HCT116 (cell line): ENCODE results near the gene CCDC92. TPM values are rescaled to one million over a fixed set of nuclear protein-coding genes. Genes with fewer than 3 reads are reported as not detected.

Experiments used
- ATAC-seq: fragments of 200-7000 bp; cut with Tn5 transposase; 2 replicates; pipeline ENCODE4 v1.9.1; 2020; ENCODE audit warnings: mild to moderate bottlenecking, moderate library complexity
- BruUV-seq: library from RNA; stranded (reverse); fragments of 400-500 nt; replicated peaks from 2 replicates; lab custom pipeline; 2021; lab: Mats Ljungman, UMichigan
- CTCF ChIA-PET: fragments of 300-600 bp; sonication (Branson Sonifier 250); formaldehyde crosslinking; loops from one replicate; lab custom pipeline; 2021; ENCODE audit warnings: antibody characterized with exemption; lab: Charles Lee
- POLR2A ChIA-PET: fragments of 300-600, 350-600 bp; sonication (Branson Sonifier 250); formaldehyde crosslinking; loops from one replicate; lab custom pipeline; 2021; ENCODE audit warnings: antibody characterized with exemption; lab: Charles Lee
- RAD21 ChIA-PET, 2 experiments: fragments of 300-600 bp; sonication (Branson Sonifier 250); formaldehyde crosslinking; loops; one replicate each; lab custom pipeline; 2023; ENCODE audit warnings: low total read pairs in 2 of 2; ENCODE audit not compliant: uncharacterized antibody in 2 of 2, unreplicated experiment in 2 of 2, low non-redundant PET in 1 of 2; lab: Charles Lee
- DNase-seq: peaks from one replicate; pipeline ENCODE4 v3.0.0-alpha.2; 2010; ENCODE audit warnings: low read depth, low spot score
- H2AFZ ChIP-seq: fragments of 200-600 bp; shearing (Covaris generic), sonication (generic); 2 replicates; pipeline ENCODE4 v1.6.1; 2017; ENCODE audit warnings: low read depth, mixed run types, mixed read lengths, antibody characterized with exemption, low read length; ENCODE audit not compliant: poor library complexity, severe bottlenecking
- H3K27ac ChIP-seq: 2 replicates; pipeline ENCODE4 v1.5.1; 2012; ENCODE audit warnings: low read depth, low read length
- H3K27me3 ChIP-seq: fragments of 200-600 bp; sonication (generic); 2 replicates; pipeline ENCODE4 v1.6.1; 2016; ENCODE audit warnings: mixed run types, low read length, mixed read lengths; ENCODE audit not compliant: insufficient read depth
- H3K36me3 ChIP-seq, 2 experiments: fragments of 200-500 bp in 1 of 2; fragments of 200-600 bp in 1 of 2; sonication (Bioruptor generic) in 1 of 2; sonication (generic) in 1 of 2; 2 replicates each; pipeline versions ENCODE4 v1.5.1 to v1.6.1; 2014 to 2016; ENCODE audit warnings: low read length in 2 of 2, inconsistent platforms in 1 of 2, mixed read lengths in 1 of 2, mixed run types in 1 of 2; ENCODE audit not compliant: insufficient read depth in 2 of 2, control insufficient read depth in 1 of 2
- H3K4me1 ChIP-seq, 2 experiments: fragments of 200-600 bp in 1 of 2; sonication (generic) in 1 of 2; 2 replicates each; pipeline versions ENCODE4 v1.5.1 to v1.6.1; 2012 to 2017; ENCODE audit warnings: low read length in 2 of 2, inconsistent platforms in 1 of 2, mild to moderate bottlenecking in 1 of 2, mixed read lengths in 1 of 2, mixed run types in 1 of 2, moderate library complexity in 1 of 2; ENCODE audit not compliant: insufficient read depth in 2 of 2, control insufficient read depth in 1 of 2
- H3K4me2 ChIP-seq: fragments of 200-600 bp; sonication (generic); 2 replicates; pipeline ENCODE4 v1.6.1; 2017; ENCODE audit warnings: mixed run types, low read length, mixed read lengths
- H3K4me3 ChIP-seq, 2 experiments: fragments of 200-600 bp in 1 of 2; sonication (generic) in 1 of 2; replicated peaks in 1 of 2; 2 replicates each; pipeline ENCODE4 v1.5.1; 2011 to 2016; ENCODE audit warnings: low read length in 2 of 2, control low read depth in 1 of 2, low read depth in 1 of 2, mild to moderate bottlenecking in 1 of 2, mixed read lengths in 1 of 2, mixed run types in 1 of 2
- H3K79me2 ChIP-seq: fragments of 200-600 bp; sonication (generic); 2 replicates; pipeline ENCODE4 v1.6.1; 2017; ENCODE audit warnings: mild to moderate bottlenecking, mixed run types, low read length, moderate library complexity, mixed read lengths; ENCODE audit not compliant: insufficient read depth
- H3K9ac ChIP-seq: fragments of 200-600 bp; sonication (generic); 2 replicates; pipeline ENCODE4 v1.6.1; 2016; ENCODE audit warnings: low read length, mixed read lengths
- H3K9me2 ChIP-seq: fragments of 200-600 bp; sonication (generic), shearing (Covaris generic); 2 replicates; pipeline ENCODE4 v1.6.1; 2017; ENCODE audit warnings: mixed run types, mild to moderate bottlenecking, moderate library complexity; ENCODE audit not compliant: insufficient read depth
- H3K9me3 ChIP-seq, 2 experiments: fragments of 200-500 bp in 1 of 2; fragments of 200-600 bp in 1 of 2; sonication (Bioruptor generic) in 1 of 2; sonication (generic) in 1 of 2; 2 replicates each; pipeline ENCODE4 v1.6.1; 2014 to 2017; ENCODE audit warnings: low read length in 2 of 2, mixed read lengths in 2 of 2, inconsistent platforms in 1 of 2, low read depth in 1 of 2, mild to moderate bottlenecking in 1 of 2, mixed run types in 1 of 2, moderate library complexity in 1 of 2; ENCODE audit not compliant: control insufficient read depth in 1 of 2, insufficient read depth in 1 of 2
- H4K20me1 ChIP-seq: fragments of 200-600 bp; sonication (generic), shearing (Covaris generic); 2 replicates; pipeline ENCODE4 v1.6.1; 2017; ENCODE audit warnings: mixed run types, mild to moderate bottlenecking, moderate library complexity; ENCODE audit not compliant: insufficient read depth
- ATF3 ChIP-seq: IDR thresholded peaks from 2 replicates; pipeline ENCODE4 v1.6.1; 2012
- CBX3 ChIP-seq: IDR thresholded peaks from 2 replicates; pipeline ENCODE4 v1.6.1; 2012; ENCODE audit warnings: low read depth
- CEBPB ChIP-seq: IDR thresholded peaks from 2 replicates; pipeline ENCODE4 v1.6.1; 2012; ENCODE audit warnings: low read depth
- CTCF ChIP-seq, 3 experiments: fragments of 200-600 bp in 1 of 3; sonication (generic) in 1 of 3; IDR thresholded peaks in 2 of 3; conservative IDR thresholded peaks in 1 of 3; 2 replicates each; pipeline ENCODE4 v1.5.1; 2012 to 2017; ENCODE audit warnings: low read depth in 2 of 3, low read length in 2 of 3, antibody characterized with exemption in 1 of 3, borderline replicate concordance in 1 of 3, control low read depth in 1 of 3, mild to moderate bottlenecking in 1 of 3, mixed read lengths in 1 of 3, mixed run types in 1 of 3, moderate library complexity in 1 of 3; ENCODE audit not compliant: insufficient read depth in 1 of 3
- EGR1 ChIP-seq: IDR thresholded peaks from 2 replicates; pipeline ENCODE4 v1.6.1; 2012; ENCODE audit warnings: low read depth
- ELF1 ChIP-seq: IDR thresholded peaks from 2 replicates; pipeline ENCODE4 v1.6.1; 2012; ENCODE audit warnings: low read depth, borderline replicate concordance
- EZH2 ChIP-seq: fragments of 200-600 bp; sonication (generic); IDR thresholded peaks from 2 replicates; pipeline ENCODE4 v1.6.1; 2017; ENCODE audit warnings: antibody characterized with exemption, mixed run types
- EZH2phosphoT487 ChIP-seq: fragments of 200-600 bp; IDR thresholded peaks from 2 replicates; pipeline ENCODE4 v1.6.1; 2018; ENCODE audit warnings: antibody characterized with exemption, borderline replicate concordance
- FOSL1 ChIP-seq: IDR thresholded peaks from 2 replicates; pipeline ENCODE4 v1.6.1; 2012; ENCODE audit warnings: low read depth
- JUND ChIP-seq: IDR thresholded peaks from 2 replicates; pipeline ENCODE4 v1.6.1; 2012
- MAX ChIP-seq: IDR thresholded peaks from 2 replicates; pipeline ENCODE4 v1.6.1; 2012
- POLR2A ChIP-seq: IDR thresholded peaks from 2 replicates; pipeline ENCODE4 v1.7.0; 2011; ENCODE audit warnings: borderline replicate concordance; ENCODE audit not compliant: insufficient read depth, insufficient read length; ENCODE audit errors: extremely low read depth
- POLR2AphosphoS5 ChIP-seq: IDR thresholded peaks from 2 replicates; pipeline ENCODE4 v1.6.1; 2011; ENCODE audit warnings: mild to moderate bottlenecking, low read depth, low read length, moderate library complexity
- RAD21 ChIP-seq: IDR thresholded peaks from 2 replicates; pipeline ENCODE4 v1.6.1; 2012; ENCODE audit warnings: low read depth, mild to moderate bottlenecking
- SP1 ChIP-seq: IDR thresholded peaks from 2 replicates; pipeline ENCODE4 v1.6.1; 2012; ENCODE audit warnings: low read depth
- SRF ChIP-seq: IDR thresholded peaks from 2 replicates; pipeline ENCODE4 v1.6.1; 2012; ENCODE audit warnings: low read depth
- TCF7L2 ChIP-seq: IDR thresholded peaks from 2 replicates; pipeline ENCODE4 v1.7.0; 2011; ENCODE audit warnings: borderline replicate concordance, inconsistent platforms; ENCODE audit not compliant: insufficient read depth, insufficient read length; ENCODE audit errors: extremely low read depth
- YY1 ChIP-seq: IDR thresholded peaks from 2 replicates; pipeline ENCODE4 v1.6.1; 2011; ENCODE audit warnings: low read length, low read depth, moderate library complexity, mild to moderate bottlenecking; ENCODE audit not compliant: insufficient replicate concordance; ENCODE audit errors: extremely low read depth
- ZNF274 ChIP-seq: fragments of 200-500 bp; sonication (Bioruptor generic); IDR thresholded peaks from 2 replicates; pipeline ENCODE4 v1.6.1; 2014; ENCODE audit warnings: mild to moderate bottlenecking, low read depth, low read length, inconsistent platforms
- intact Hi-C: fragments of 100-400 bp; cut with micrococcal nuclease; formaldehyde crosslinking; loops from 2 replicates; pipeline ENCODE4 v1.10.0; 2022
- total RNA-seq: library from RNA; stranded (reverse); gene quantifications from one replicate; pipeline ENCODE4 v1.2.1, GENCODE V29; 2021; ENCODE audit not compliant: unreplicated experiment

Gene CCDC92
- total RNA-seq, 1 experiment from 2014 or later = 9.7 TPM

DNA sequence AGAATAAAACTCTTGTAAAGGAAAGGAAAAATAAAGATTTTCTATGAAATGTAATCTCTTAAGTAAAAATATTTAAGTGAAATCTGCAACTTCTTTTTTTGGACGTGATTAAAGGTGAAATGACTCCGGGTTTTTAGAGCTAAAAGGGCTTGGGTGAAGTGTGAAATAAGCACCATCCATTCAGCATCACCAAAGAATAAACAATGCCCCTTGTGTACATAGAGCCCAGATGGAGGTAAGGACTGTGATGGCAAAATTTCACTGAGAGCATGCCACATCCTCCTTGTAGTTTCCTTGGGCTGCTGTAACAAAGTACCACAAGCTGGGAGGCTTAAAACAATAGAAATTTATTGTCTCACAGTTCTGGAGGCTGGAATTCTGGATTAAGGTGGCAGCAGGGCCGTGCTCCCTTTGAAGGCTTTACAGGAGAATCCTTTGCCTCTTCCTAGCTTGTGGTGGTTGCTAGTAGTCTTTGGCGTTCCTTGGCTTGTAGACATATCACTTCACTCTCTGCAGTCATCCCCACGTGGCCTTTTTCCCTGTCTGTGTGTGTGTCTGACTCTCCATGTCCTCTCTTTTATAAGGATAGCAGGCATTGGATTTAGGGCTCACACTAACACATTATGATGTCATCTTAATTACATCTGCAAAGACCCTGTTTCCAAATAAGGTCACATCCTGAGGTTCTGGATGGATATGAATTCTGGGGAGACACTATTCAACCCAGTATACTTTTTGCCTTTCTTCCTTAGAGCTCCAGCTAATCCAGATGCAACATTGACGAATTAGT is 24.6 kb upstream of the CCDC92 start:
- Histone ChIP-seq H3K9me3 (no peaks in the 10 kb centered on the region), H3K4me1 (no peaks in the 10 kb centered on the region), H3K79me2 (peaks cover 78% of the 10 kb centered on the region), H3K4me3 (no peak overlapping the region), H3K4me2 (no peak overlapping the region), H3K36me3 (peaks cover 3 to 5% of the 10 kb centered on the region in 2 experiments; a peak in 2 of 4 replicates), H3K9ac (no peak overlapping the region), H4K20me1 (no peaks in the 10 kb centered on the region), H3K9me2 (no peaks in the 10 kb centered on the region), H2AFZ (no peak overlapping the region), H3K27ac (no peak overlapping the region), H3K27me3 (no peaks in the 10 kb centered on the region)
- POLR2A ChIA-PET = no interaction called here
- TF ChIP-seq POLR2AphosphoS5 (no peak), ELF1 (no peak), TCF7L2 (no peak), FOSL1 (no peak), YY1 (no peak), JUND (no peak), MAX (no peak), SP1 (no peak), CBX3 (no peak)
- CTCF ChIA-PET = interaction anchor here (1.4 kb wide), 1 partner anchor 10 kb away, joined by 3 read pairs; no protein-coding TSS in a partner anchor
- ATAC-seq = no peak
- intact Hi-C loops = no loop called here
- DNase-seq = no peak
- RAD21 ChIA-PET = no interaction called here
- no TSS peak for BruUV-seq

DNA sequence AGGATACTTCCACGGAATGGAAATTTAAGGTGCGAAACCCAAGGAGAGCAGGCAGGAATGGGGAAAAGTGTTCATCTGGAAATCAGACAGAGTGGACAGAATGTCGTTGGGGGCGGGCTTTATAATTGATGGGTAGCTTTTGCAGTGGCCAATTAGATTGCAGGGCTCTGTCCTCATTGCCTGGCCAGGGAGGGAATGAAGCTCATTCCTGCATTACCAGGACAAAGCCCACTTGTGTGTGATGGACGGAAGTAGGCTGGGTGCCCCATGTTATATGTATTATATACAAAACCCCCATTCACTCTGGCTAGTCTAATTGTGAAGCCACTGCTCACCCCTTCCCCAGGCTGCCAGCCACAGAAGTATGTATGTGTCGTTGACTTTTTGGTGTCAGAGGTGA is 23.9 kb upstream of the CCDC92 start:
- Histone ChIP-seq H3K4me3 (no peak overlapping the region), H3K79me2 (peaks cover 73% of the 10 kb centered on the region), H3K4me2 (no peak overlapping the region), H3K27me3 (no peaks in the 10 kb centered on the region), H3K9me2 (no peaks in the 10 kb centered on the region), H3K27ac (no peak overlapping the region), H3K36me3 (peaks cover 3 to 5% of the 10 kb centered on the region in 2 experiments; a peak in 2 of 4 replicates), H2AFZ (no peak overlapping the region), H3K9ac (no peak overlapping the region), H4K20me1 (no peaks in the 10 kb centered on the region), H3K9me3 (no peaks in the 10 kb centered on the region), H3K4me1 (no peaks in the 10 kb centered on the region)
- ChIA-PET CTCF (no interaction called here), RAD21 (no interaction called here), POLR2A (interaction anchor here (1.0 kb wide), 1 partner anchor 20 kb away, joined by 3 read pairs; no protein-coding TSS in a partner anchor)
- ATAC-seq = no peak
- intact Hi-C loops = no loop called here
- no TSS peak for BruUV-seq
- no peak for DNase-seq
- TF ChIP-seq CBX3 (no peak), POLR2A (no peak), MAX (no peak), JUND (no peak), ZNF274 (no peak), SRF (no peak), CTCF (IDR thresholded peaks at IDR 0.05 in 2 of 3, conservative IDR thresholded peaks at IDR 0.05 in 1 of 3; ENCODE audit: borderline replicate concordance in 1 of 3, insufficient read depth in 1 of 3, low read depth in 2 of 3, low read length in 2 of 3) (no peak), EGR1 (no peak), ATF3 (no peak), CEBPB (no peak), YY1 (no peak), FOSL1 (no peak), EZH2 (no peak), RAD21 (no peak), EZH2phosphoT487 (no peak)
